ENCODE data around the gene PRR19.

- TF ChIP-seq CTCF (IDR thresholded peaks at IDR 0.05) (peak in 2 of 5 experiments; percentile 74 to 90), EP300 (IDR thresholded peaks at IDR 0.05) (no peak), POLR2A (IDR thresholded peaks at IDR 0.05) (peak in 1 of 2 donors; percentile 3)
These were observed 22.8 kb downstream of the PRR19 start for GRCh38 chr19:42324655-42325307.

All from tibial nerve (tissue), 4 donors.